ENCODE measurements around the gene AGPAT2.

GRCh38 chr9:136692185-136693134, 5.2 kb upstream of the AGPAT2 start:
- TF ChIP-seq USF2 (IDR thresholded peaks at IDR 0.05; ENCODE audit: low read depth, low read length) (no peak), CTCF (conservative IDR thresholded peaks at IDR 0.05; ENCODE audit: low read depth, low read length) (no peak), POLR2A (IDR thresholded peaks at IDR 0.05; ENCODE audit: low read depth, low read length) (no peak), SMC3 (IDR thresholded peaks at IDR 0.05; ENCODE audit: low read depth, low read length) (no peak), RAD21 (IDR thresholded peaks at IDR 0.05; ENCODE audit: low read length) (no peak), ELK1 (IDR thresholded peaks at IDR 0.05; ENCODE audit: borderline replicate concordance, low read depth, low read length) (no peak), RFX5 (IDR thresholded peaks at IDR 0.05; ENCODE audit: low read depth, low read length) (no peak)

Measured in IMR-90 (cell line).